Fibroblast of skin of left biceps (primary cell): ENCODE results near the gene POLR3G.

ENCODE experiments used
- DNase-seq, 2 experiments: peaks; one replicate each; pipeline ENCODE4 v3.0.0-alpha.2; 2013; ENCODE audit warnings: low read depth in 2 of 2

POLR3G gene

GRCh38 chr5:90503596-90503995, 28.9 kb downstream of the POLR3G start:
- DNase-seq = no peak

GRCh38 chr5:90504743-90505142, 30.1 kb downstream of the POLR3G start:
- DNase-seq = no peak

- DNase-seq = no peak
Observed at GRCh38 chr5:90506221-90506620, 31.6 kb downstream of the POLR3G start.

GRCh38 chr5:90510438-90510837, 35.8 kb downstream of the POLR3G start:
- DNase-seq = no peak

- DNase-seq = no peak
Observed at GRCh38 chr5:90514520-90514919, 39.9 kb downstream of the POLR3G start.

GRCh38 chr5:90518661-90519060, 44.0 kb downstream of the POLR3G start:
- DNase-seq = no peak

GRCh38 chr5:90519081-90519480, 44.4 kb downstream of the POLR3G start:
- DNase-seq = no peak

GRCh38 chr5:90528601-90529193, 54.0 kb downstream of the POLR3G start:
- DNase-seq = no peak

GRCh38 chr5:90529194-90529938, 54.7 kb downstream of the POLR3G start, which contains the start of gene LYSMD3:
TSS of gene LYSMD3 (minus strand) at chr5:90529584. CDS start at chr5:90525289, 4,295 bp downstream.
- peak; percentile 91 to 92 for DNase-seq

- DNase-seq = peak; percentile 42 to 48
Observed at GRCh38 chr5:90529939-90530677, 55.4 kb downstream of the POLR3G start.

- no peak for DNase-seq
Observed at GRCh38 chr5:90530736-90531487, 56.2 kb downstream of the POLR3G start.

GRCh38 chr5:90533794-90534193, 59.1 kb downstream of the POLR3G start:
- no peak for DNase-seq

GRCh38 chr5:90534922-90535321, 60.3 kb downstream of the POLR3G start:
- DNase-seq = no peak

- DNase-seq = no peak
Observed at GRCh38 chr5:90542827-90543519, 68.3 kb downstream of the POLR3G start.

GRCh38 chr5:90545511-90545910, 70.8 kb downstream of the POLR3G start:
- DNase-seq = no peak

- no peak for DNase-seq
Observed at GRCh38 chr5:90546216-90546837, 71.7 kb downstream of the POLR3G start.

GRCh38 chr5:90547072-90547536, 72.4 kb downstream of the POLR3G start:
- DNase-seq = no peak

- DNase-seq = no peak
Observed at GRCh38 chr5:90548069-90548593, 73.5 kb downstream of the POLR3G start.

- DNase-seq = no peak
Observed at GRCh38 chr5:90549223-90549622, 74.6 kb downstream of the POLR3G start.

- no peak for DNase-seq
Observed at GRCh38 chr5:90549729-90550275, 75.1 kb downstream of the POLR3G start.
